Measurements from ENCODE around the gene OR56B1.

Gene OR56B1

DNA sequence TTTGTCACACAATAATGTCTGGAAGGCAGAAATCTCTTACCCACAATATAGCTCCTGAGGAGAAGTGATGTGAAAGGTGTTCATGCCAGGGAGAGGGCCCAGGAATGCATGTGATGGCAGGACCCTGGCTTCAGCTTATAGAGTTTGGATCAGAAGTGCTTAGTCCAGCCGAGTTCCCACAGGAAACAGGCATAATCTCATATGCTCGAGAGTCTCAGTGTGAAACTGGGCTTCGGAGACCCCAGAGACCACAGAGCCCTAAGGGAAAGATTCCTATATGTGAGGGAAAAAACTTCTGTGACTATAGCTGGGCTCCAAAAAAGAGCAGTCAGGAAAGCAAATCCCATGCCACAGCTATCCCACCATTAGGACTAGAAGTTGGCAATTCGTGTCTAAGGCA is 47.0 kb downstream of the OR56B1 start, which contains the start of gene OR52N5:
Gene OR52N5, minus strand, starts transcription at position 101 of the 400 bp plus-strand sequence. CDS start 4,721 bp downstream, outside the sequence.
- H3K27me3 ChIP-seq (ENCODE audit: insufficient read depth, poor library complexity, severe bottlenecking), result no peaks in the 10 kb centered on the region
- H3K27ac ChIP-seq (replicated peaks), result no peak within 1 kb of the TSS
- H3K4me3 ChIP-seq (replicated peaks; ENCODE audit: insufficient read depth, low read length), result no peak within 1 kb of the TSS
- TF ChIP-seq, protein P1, sequence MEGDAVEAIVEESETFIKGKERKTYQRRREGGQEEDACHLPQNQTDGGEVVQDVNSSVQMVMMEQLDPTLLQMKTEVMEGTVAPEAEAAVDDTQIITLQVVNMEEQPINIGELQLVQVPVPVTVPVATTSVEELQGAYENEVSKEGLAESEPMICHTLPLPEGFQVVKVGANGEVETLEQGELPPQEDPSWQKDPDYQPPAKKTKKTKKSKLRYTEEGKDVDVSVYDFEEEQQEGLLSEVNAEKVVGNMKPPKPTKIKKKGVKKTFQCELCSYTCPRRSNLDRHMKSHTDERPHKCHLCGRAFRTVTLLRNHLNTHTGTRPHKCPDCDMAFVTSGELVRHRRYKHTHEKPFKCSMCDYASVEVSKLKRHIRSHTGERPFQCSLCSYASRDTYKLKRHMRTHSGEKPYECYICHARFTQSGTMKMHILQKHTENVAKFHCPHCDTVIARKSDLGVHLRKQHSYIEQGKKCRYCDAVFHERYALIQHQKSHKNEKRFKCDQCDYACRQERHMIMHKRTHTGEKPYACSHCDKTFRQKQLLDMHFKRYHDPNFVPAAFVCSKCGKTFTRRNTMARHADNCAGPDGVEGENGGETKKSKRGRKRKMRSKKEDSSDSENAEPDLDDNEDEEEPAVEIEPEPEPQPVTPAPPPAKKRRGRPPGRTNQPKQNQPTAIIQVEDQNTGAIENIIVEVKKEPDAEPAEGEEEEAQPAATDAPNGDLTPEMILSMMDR (IDR thresholded peaks at IDR 0.05; ENCODE audit: insufficient read depth, low read length), result no peak
- no peak for TF ChIP-seq GABPA (IDR thresholded peaks at IDR 0.05; ENCODE audit: low read depth)
- no peak for DNase-seq (ENCODE audit: low read depth in 1 of 2, low spot score in 1 of 2)

Data from HL-60 (cell line).